Skeletal muscle tissue (tissue), 4 donors: ENCODE results near the gene RAB1B. TPM values are rescaled to one million over a fixed set of nuclear protein-coding genes. Genes with fewer than 3 reads are reported as not detected.
"Not testable (repeated sequence)": the region's sequence is repeated elsewhere in the genome, so short reads cannot be mapped to it uniquely, and the experiment has no call there.

Experiments
- H3K27ac ChIP-seq: one replicate; pipeline ENCODE4 v1.7.0; 2013; ENCODE audit warnings: mild to moderate bottlenecking, low read depth, low read length, inconsistent platforms
- H3K27me3 ChIP-seq, 3 donors: one replicate each; pipeline ENCODE4 v1.7.0; 2013; ENCODE audit warnings: low read length in 3 of 3; ENCODE audit not compliant: control insufficient read depth in 3 of 3, insufficient read depth in 3 of 3
- H3K36me3 ChIP-seq, 3 donors: one replicate each; pipeline ENCODE4 v1.7.0; 2013; ENCODE audit warnings: low read length in 3 of 3; ENCODE audit not compliant: control insufficient read depth in 3 of 3, insufficient read depth in 3 of 3
- H3K4me1 ChIP-seq, 3 donors: one replicate each; pipeline ENCODE4 v1.7.0; 2013; ENCODE audit warnings: low read length in 3 of 3, mild to moderate bottlenecking in 3 of 3; ENCODE audit not compliant: control insufficient read depth in 3 of 3, insufficient read depth in 3 of 3
- H3K4me3 ChIP-seq, 3 donors: one replicate each; pipeline ENCODE4 v1.7.0; 2013; ENCODE audit warnings: low read length in 3 of 3
- H3K9ac ChIP-seq, 3 donors: one replicate each; pipeline ENCODE4 v1.7.0; 2013; ENCODE audit warnings: low read length in 3 of 3, mild to moderate bottlenecking in 3 of 3, moderate library complexity in 2 of 3, low read depth in 1 of 3
- H3K9me3 ChIP-seq, 3 donors: one replicate each; pipeline ENCODE4 v1.7.0; 2013; ENCODE audit warnings: low read length in 3 of 3; ENCODE audit not compliant: control insufficient read depth in 3 of 3
- total RNA-seq: library from RNA; depleted of rRNA; stranded (reverse); fragments of >200 nt; gene quantifications from one replicate; pipeline ENCODE4 v1.2.3, GENCODE V29; 2014
- donor health status: Osteomylitis.

The RAB1B gene
- total RNA-seq, 1 donor from 2014 or later, result 33.9 TPM

DNA sequence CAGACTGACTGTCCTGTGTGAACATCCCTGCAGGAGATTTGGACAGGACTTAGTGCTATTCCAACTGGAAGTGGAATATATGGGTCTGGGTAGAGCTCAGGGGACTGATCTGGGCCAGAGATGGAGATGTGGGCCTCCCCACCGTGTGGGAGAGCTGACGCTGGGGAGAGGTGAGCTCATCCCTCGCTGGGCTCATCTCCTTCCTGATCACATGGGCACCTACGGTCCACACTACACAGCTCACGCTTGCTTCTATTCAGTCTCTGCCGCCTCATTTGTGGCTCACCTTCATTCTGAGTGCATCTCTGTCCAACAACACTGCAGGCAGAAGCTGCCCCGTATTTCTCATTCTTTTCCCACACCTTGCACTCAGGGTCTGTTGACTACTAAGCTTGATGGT, 16.6 kb upstream of the RAB1B start:
- no peaks in the 10 kb centered on the region for H3K9me3 ChIP-seq
- H3K36me3 ChIP-seq, result peaks cover 0 to 5% (median 2%) of the 10 kb centered on the region in 3 donors
- no peaks in the 10 kb centered on the region for H3K27me3 ChIP-seq
- no peak overlapping the region for H3K4me3 ChIP-seq
- no peak overlapping the region for H3K27ac ChIP-seq
- no peak overlapping the region for H3K9ac ChIP-seq
- H3K4me1 ChIP-seq, result peaks cover 2 to 4% (median 3%) of the 10 kb centered on the region in 3 donors

DNA sequence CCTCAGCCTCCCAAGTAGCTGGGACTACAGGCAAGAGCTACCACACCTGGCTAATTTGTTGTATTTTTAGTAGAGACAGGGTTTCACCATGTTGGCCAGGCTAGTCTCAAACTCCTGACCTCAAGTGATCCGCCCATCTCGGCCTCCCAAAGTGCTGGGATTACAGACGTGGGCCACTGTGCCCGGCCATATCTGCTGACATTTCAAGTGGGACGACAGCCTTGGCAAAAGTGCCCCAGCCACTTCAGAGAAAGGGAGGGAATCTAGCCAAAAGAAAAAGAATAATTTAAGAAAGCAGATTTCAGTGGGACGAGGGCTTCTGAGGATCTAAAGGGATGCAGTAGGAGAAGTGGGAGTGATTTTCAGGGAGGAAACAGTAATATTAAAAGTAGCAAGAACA, 15.4 kb upstream of the RAB1B start:
- not testable (repeated sequence) for H3K9me3 ChIP-seq, H3K4me3 ChIP-seq, H3K27ac ChIP-seq, H3K36me3 ChIP-seq, H3K27me3 ChIP-seq, H3K9ac ChIP-seq
- H3K4me1 ChIP-seq, result peaks cover 7 to 11% (median 7%) of the 10 kb centered on the region in 3 donors

DNA sequence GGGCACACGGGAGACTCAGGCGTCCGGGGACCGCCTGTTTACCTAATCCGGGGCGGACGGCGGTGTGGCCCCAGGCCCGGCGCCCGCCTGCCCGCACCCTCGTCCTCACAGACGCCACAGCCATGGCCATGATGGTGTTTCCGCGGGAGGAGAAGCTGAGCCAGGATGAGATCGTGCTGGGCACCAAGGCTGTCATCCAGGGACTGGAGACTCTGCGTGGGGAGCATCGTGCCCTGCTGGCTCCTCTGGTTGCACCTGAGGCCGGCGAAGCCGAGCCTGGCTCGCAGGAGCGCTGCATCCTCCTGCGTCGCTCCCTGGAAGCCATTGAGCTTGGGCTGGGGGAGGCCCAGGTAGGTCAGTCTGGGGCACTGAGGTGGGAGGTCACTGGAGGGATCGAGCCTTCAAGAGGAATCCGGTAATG, 10.0 kb upstream of the RAB1B start:
- peaks cover 21 to 29% (median 24%) of the 10 kb centered on the region in 3 donors for H3K36me3 ChIP-seq
- peak overlapping the region; percentile 77 to 88 (median 87) for H3K4me3 ChIP-seq
- no peak overlapping the region for H3K27ac ChIP-seq
- no peaks in the 10 kb centered on the region for H3K27me3 ChIP-seq
- H3K4me1 ChIP-seq, result peaks cover 13 to 18% (median 14%) of the 10 kb centered on the region in 3 donors
- H3K9me3 ChIP-seq, result no peaks in the 10 kb centered on the region
- peak overlapping the region; percentile 72 to 85 (median 81) for H3K9ac ChIP-seq

DNA sequence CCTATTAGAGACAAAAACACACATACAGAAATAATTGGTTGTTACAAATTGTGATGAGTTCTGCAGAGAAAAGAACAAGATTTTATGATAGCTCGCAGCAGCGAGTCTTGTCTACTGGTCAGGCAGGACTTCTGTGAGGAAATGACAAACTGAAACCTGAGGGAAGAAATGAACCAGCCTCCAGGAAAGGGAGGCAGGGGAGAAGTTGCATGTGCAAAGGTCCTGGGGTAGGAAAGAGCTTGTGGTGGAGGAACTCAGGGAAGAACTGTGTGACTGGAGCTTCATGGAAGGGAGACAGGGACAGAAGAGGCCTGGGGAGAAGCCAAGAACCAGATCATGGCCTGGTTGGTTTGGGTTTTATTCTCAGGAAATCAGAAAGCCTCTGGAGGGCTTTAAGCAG, 9.2 kb upstream of the RAB1B start:
- Histone ChIP-seq H3K27me3 (no peaks in the 10 kb centered on the region), H3K4me1 (peaks cover 13 to 18% (median 14%) of the 10 kb centered on the region in 3 donors), H3K4me3 (no peak overlapping the region), H3K27ac (no peak overlapping the region), H3K36me3 (peaks cover 23 to 32% (median 26%) of the 10 kb centered on the region in 3 donors), H3K9ac (no peak overlapping the region), H3K9me3 (no peaks in the 10 kb centered on the region)

DNA sequence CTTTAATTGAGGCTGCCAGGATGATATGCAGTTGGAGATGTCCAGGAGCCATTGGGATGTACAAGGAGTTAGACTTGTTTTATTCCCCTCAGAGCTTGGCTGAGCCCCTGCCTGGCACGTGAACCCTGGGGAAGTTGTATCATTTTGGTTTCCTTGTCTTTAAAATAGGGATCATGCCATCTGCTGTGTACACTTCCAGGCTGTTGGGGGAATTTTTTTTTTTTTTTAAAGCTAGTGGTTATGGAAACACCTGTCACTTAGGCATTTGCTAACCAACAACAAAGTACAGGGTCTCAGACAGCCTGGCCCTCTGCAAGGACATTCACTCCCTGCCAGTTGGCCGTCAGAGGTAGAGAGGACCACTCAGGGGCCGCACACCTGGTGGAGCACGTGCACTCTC, 8.5 kb upstream of the RAB1B start:
- H3K36me3 ChIP-seq, result peaks cover 27 to 39% (median 32%) of the 10 kb centered on the region in 3 donors
- H3K4me3 ChIP-seq, result no peak overlapping the region
- H3K27me3 ChIP-seq, result no peaks in the 10 kb centered on the region
- peaks cover 13 to 18% (median 14%) of the 10 kb centered on the region in 3 donors for H3K4me1 ChIP-seq
- no peak overlapping the region for H3K27ac ChIP-seq
- no peaks in the 10 kb centered on the region for H3K9me3 ChIP-seq
- no peak overlapping the region for H3K9ac ChIP-seq

DNA sequence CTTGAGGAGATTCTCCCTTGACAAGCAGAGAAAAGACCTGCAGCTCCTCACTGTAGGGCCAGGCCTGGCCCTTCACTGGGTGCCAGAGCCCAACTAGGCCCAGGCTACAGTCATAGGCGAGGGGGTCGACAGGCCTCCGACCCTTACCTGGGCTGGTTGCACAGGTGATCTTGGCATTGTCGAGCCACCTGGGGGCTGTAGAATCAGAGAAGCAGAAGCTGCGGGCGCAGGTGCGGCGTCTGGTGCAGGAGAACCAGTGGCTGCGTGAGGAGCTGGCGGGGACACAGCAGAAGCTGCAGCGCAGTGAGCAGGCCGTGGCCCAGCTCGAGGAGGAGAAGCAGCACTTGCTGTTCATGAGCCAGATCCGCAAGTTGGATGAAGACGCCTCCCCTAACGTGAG, 6.9 kb upstream of the RAB1B start:
- Histone ChIP-seq H3K4me3 (no peak overlapping the region), H3K27ac (no peak overlapping the region), H3K9ac (no peak overlapping the region), H3K27me3 (no peaks in the 10 kb centered on the region), H3K4me1 (peaks cover 14 to 19% (median 16%) of the 10 kb centered on the region in 3 donors), H3K9me3 (no peaks in the 10 kb centered on the region), H3K36me3 (peaks cover 27 to 39% (median 36%) of the 10 kb centered on the region in 3 donors)

DNA sequence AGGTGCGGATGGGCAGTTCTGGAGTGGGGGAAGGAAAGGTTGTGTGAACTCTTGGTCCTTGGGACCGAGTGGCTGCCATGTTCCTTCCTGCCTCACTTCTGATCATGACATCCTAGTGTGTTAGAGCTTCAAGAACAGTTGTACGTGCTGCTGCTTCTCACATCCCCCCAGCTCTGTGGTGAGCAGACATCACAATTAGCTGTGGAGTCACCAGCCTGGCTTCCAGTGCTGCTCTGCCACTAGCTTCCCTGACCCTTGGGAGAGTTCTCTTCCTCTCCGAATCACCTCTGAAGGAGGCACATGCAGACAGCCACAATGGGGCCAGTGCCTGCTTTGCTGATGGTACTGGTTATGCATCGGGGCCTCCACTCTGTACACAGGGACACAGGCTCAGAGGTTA, 6.2 kb upstream of the RAB1B start:
- Histone ChIP-seq H3K27ac (no peak overlapping the region), H3K9ac (no peak overlapping the region), H3K36me3 (peaks cover 27 to 39% (median 36%) of the 10 kb centered on the region in 3 donors), H3K27me3 (no peaks in the 10 kb centered on the region), H3K4me3 (no peak overlapping the region), H3K4me1 (peaks cover 15 to 19% (median 17%) of the 10 kb centered on the region in 3 donors), H3K9me3 (no peaks in the 10 kb centered on the region)

DNA sequence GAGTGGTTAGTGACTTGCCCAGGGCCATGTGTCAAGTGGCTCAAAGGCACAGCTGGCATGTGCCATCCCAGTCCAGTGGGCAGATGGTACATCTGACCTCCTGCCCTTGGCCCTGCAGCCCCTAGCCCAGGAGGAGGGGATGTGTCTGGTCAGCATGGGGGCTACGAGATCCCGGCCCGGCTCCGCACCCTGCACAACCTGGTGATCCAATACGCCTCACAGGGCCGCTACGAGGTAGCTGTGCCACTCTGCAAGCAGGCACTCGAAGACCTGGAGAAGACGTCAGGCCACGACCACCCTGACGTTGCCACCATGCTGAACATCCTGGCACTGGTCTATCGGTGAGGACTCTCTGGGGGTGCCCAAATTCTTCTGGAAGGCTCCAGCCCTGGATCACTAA, 5.7 kb upstream of the RAB1B start:
- Histone ChIP-seq H3K27ac (no peak overlapping the region), H3K4me3 (no peak overlapping the region), H3K9me3 (no peaks in the 10 kb centered on the region), H3K9ac (no peak overlapping the region), H3K27me3 (no peaks in the 10 kb centered on the region), H3K36me3 (peaks cover 27 to 39% (median 36%) of the 10 kb centered on the region in 3 donors), H3K4me1 (peaks cover 13 to 20% (median 15%) of the 10 kb centered on the region in 3 donors)

DNA sequence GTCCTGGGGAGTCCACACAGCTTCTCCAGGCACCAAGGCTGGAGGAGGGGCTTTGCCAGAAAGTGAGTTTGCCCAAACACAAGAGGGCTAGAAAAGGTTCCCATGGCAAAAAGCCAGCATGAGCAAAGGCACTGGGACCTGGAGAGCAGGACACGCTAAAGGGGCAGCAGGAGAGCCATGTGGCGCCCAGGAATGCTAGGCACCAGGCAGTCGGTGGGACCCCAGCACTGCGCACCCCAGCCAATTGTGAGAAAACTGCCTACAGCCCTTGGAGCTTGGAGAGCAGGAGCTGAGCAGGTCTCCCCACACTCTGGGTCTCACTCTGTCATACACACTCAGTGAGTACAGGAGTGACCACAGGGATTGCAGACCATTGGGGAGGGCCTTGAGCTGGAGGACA, 5.2 kb upstream of the RAB1B start:
- H3K4me1 ChIP-seq, result peaks cover 13 to 22% (median 19%) of the 10 kb centered on the region in 3 donors
- no peak overlapping the region for H3K4me3 ChIP-seq
- H3K27ac ChIP-seq, result no peak overlapping the region
- no peaks in the 10 kb centered on the region for H3K9me3 ChIP-seq
- H3K9ac ChIP-seq, result no peak overlapping the region
- H3K36me3 ChIP-seq, result peaks cover 27 to 39% (median 36%) of the 10 kb centered on the region in 3 donors
- no peaks in the 10 kb centered on the region for H3K27me3 ChIP-seq

DNA sequence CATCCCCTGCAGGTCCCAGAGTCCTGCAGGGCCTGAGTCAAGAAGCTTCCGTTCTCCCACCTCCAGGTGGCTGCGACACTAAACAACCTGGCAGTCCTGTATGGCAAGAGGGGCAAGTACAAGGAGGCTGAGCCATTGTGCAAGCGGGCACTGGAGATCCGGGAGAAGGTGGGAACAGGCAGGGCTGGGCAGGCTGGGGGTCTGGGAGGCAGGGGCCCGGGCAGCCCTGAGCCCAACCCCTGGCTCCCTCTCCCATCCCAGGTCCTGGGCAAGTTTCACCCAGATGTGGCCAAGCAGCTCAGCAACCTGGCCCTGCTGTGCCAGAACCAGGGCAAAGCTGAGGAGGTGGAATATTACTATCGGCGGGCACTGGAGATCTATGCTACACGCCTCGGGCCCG, 4.7 kb upstream of the RAB1B start:
- no peaks in the 10 kb centered on the region for H3K27me3 ChIP-seq
- no peaks in the 10 kb centered on the region for H3K9me3 ChIP-seq
- H3K36me3 ChIP-seq, result peaks cover 27 to 39% (median 36%) of the 10 kb centered on the region in 3 donors
- H3K4me3 ChIP-seq, result no peak overlapping the region
- H3K9ac ChIP-seq, result no peak overlapping the region
- H3K4me1 ChIP-seq, result peaks cover 8 to 17% (median 13%) of the 10 kb centered on the region in 3 donors
- H3K27ac ChIP-seq, result no peak overlapping the region
